GM12878 (cell line): ENCODE measurements around the gene TRIOBP. TPM values are rescaled to one million over a fixed set of nuclear protein-coding genes. Genes with fewer than 3 reads are reported as not detected.

Experiments
- ASH2L ChIP-seq: fragments of 300-600, 200-600 bp; sonication (generic); IDR thresholded peaks from 2 replicates; pipeline ENCODE4 v1.6.1; 2017; ENCODE audit warnings: low read depth, mild to moderate bottlenecking, borderline replicate concordance
- CBFB ChIP-seq: IDR thresholded peaks from 2 replicates; pipeline ENCODE4 v1.6.1; 2016; ENCODE audit warnings: antibody characterized with exemption, low read depth
- CEBPZ ChIP-seq: fragments of 150-350 bp; IDR thresholded peaks from 2 replicates; pipeline ENCODE4 v1.6.1; 2016; ENCODE audit warnings: low read depth, low read length
- CHD2 ChIP-seq: IDR thresholded peaks from 2 replicates; pipeline ENCODE4 v1.6.1; 2011; ENCODE audit warnings: low read depth, low read length, improper control_type of control experiment, borderline replicate concordance
- E2F8 ChIP-seq: fragments of 450-650 bp; IDR thresholded peaks from 2 replicates; pipeline ENCODE4 v1.6.1; 2018; ENCODE audit warnings: mild to moderate bottlenecking, low read depth, moderate library complexity; ENCODE audit not compliant: partially characterized antibody
- EED ChIP-seq: sonication (generic); IDR thresholded peaks from 2 replicates; pipeline ENCODE4 v1.6.1; 2016; ENCODE audit warnings: antibody characterized with exemption, low read depth
- EZH2 ChIP-seq: IDR thresholded peaks from 2 replicates; pipeline ENCODE4 v1.6.1; 2012; ENCODE audit warnings: low read depth, mild to moderate bottlenecking, control low read depth, inconsistent platforms, low read length, borderline replicate concordance; ENCODE audit not compliant: control insufficient read depth
- GABPA ChIP-seq: IDR thresholded peaks from 2 replicates; pipeline ENCODE4 v1.6.1; 2014; ENCODE audit warnings: antibody characterized with exemption, low read depth, mild to moderate bottlenecking, inconsistent platforms
- HCFC1 ChIP-seq: fragments of 150-350 bp; IDR thresholded peaks from 2 replicates; pipeline ENCODE4 v1.6.1; 2014; ENCODE audit warnings: low read length
- HSF1 ChIP-seq: fragments of 150-350 bp; IDR thresholded peaks from 2 replicates; pipeline ENCODE4 v1.6.1; 2014; ENCODE audit warnings: mild to moderate bottlenecking, low read depth, low read length
- IKZF1 ChIP-seq: fragments of 450-650 bp; conservative IDR thresholded peaks from 2 replicates; pipeline ENCODE4 v1.6.1; 2017; ENCODE audit warnings: antibody characterized with exemption, mild to moderate bottlenecking
- IKZF2 ChIP-seq, 2 experiments: fragments of 450-650 bp; IDR thresholded peaks; 2 replicates each; pipeline ENCODE4 v1.6.1; 2017; ENCODE audit warnings: mild to moderate bottlenecking in 2 of 2, moderate library complexity in 2 of 2
- NKRF ChIP-seq: fragments of 450-650 bp; conservative IDR thresholded peaks from 2 replicates; pipeline ENCODE4 v1.6.1; 2017; ENCODE audit warnings: mild to moderate bottlenecking, moderate library complexity
- NR2F1 ChIP-seq: fragments of 450-650 bp; conservative IDR thresholded peaks from 2 replicates; pipeline ENCODE4 v1.6.1; 2017; ENCODE audit warnings: mild to moderate bottlenecking
- RCOR1 ChIP-seq: conservative IDR thresholded peaks from 2 replicates; pipeline ENCODE4 v1.6.1; 2012; ENCODE audit warnings: low read depth, low read length, improper control_type of control experiment
- SRF ChIP-seq, 2 experiments: IDR thresholded peaks; 2 replicates each; pipeline ENCODE4 v1.6.1; 2011; ENCODE audit warnings: low read depth in 2 of 2, low read length in 2 of 2, mild to moderate bottlenecking in 1 of 2, moderate library complexity in 1 of 2
- TCF12 ChIP-seq: IDR thresholded peaks from 2 replicates; pipeline ENCODE4 v1.6.1; 2011; ENCODE audit warnings: low read depth, mild to moderate bottlenecking, low read length
- USF1 ChIP-seq: IDR thresholded peaks from 2 replicates; pipeline ENCODE4 v1.6.1; 2011; ENCODE audit warnings: borderline replicate concordance, low read depth, mild to moderate bottlenecking, moderate library complexity, mixed read lengths, low read length; ENCODE audit not compliant: insufficient read depth; ENCODE audit errors: extremely low read length
- YBX1 ChIP-seq: fragments of 450-650 bp; IDR thresholded peaks from 2 replicates; pipeline ENCODE4 v1.6.1; 2016; ENCODE audit warnings: antibody characterized with exemption
- polyA plus RNA-seq, 11 experiments: library from polyadenylated mRNA; depleted of rRNA in 4 of 11; unstranded in 6 of 11; stranded (reverse) in 5 of 11; fragments of >200 nt; fragmentation: Nextera tagmentation in 4 of 11; fragmentation: Illumina TruSeq in 1 of 11; extraction: Ambion mirVana in 4 of 11; extraction: Trizol in 1 of 11; gene quantifications; 1 replicate in 1 of 11; 2 replicates in 10 of 11; pipeline versions ENCODE4 v1.2.1 to v1.2.3, GENCODE V29; 2011 to 2016; ENCODE audit warnings: inconsistent platforms in 2 of 11, missing spikeins in 2 of 11, low read depth in 1 of 11
- total RNA-seq, 4 experiments: library from RNA; depleted of rRNA in 3 of 4; stranded (reverse); fragments of >200 nt in 3 of 4; fragmentation: Illumina TruSeq in 1 of 4; extraction: Trizol in 1 of 4; gene quantifications; 2 replicates each; pipeline versions ENCODE4 v1.2.1 to v1.2.3, GENCODE V29; 2013 to 2021

TRIOBP gene
- total and polyA plus RNA-seq, 10 of the 15 experiments (the other 5 are each of a cell fraction or from before 2014, with no cell fraction given), result 0.21 to 23.6 (median 11.9) TPM

GRCh38 chr22:37802310-37803194 is 105.7 kb downstream of the TRIOBP start (continued):
- TF ChIP-seq SRF (IDR thresholded peaks at IDR 0.05; ENCODE audit: low read depth in 2 of 2, low read length in 2 of 2), result no peak
- TF ChIP-seq IKZF2 (IDR thresholded peaks at IDR 0.05), result no peak
- no peak for TF ChIP-seq ASH2L
- no peak for TF ChIP-seq NR2F1
- TF ChIP-seq HSF1, result no peak
- no peak for TF ChIP-seq RCOR1
- TF ChIP-seq CHD2, result peak; percentile 91
- TF ChIP-seq IKZF1, result peak; percentile 52
- no peak for TF ChIP-seq CBFB
- peak; percentile 68 for TF ChIP-seq HCFC1
- no peak for TF ChIP-seq YBX1
- TF ChIP-seq CEBPZ, result no peak
- 0 out of 2 replicates have a peak, but pooled peaks have one; percentile 18 for TF ChIP-seq NKRF
- no peak for TF ChIP-seq USF1
- TF ChIP-seq EZH2, result no peak
- peak; percentile 38; the same call in 1 of the 2 replicates for TF ChIP-seq GABPA
- no peak for TF ChIP-seq EED
- no peak for TF ChIP-seq TCF12
- no peak for TF ChIP-seq E2F8
